Sigmoid colon (tissue), 7 donors: Measurements from ENCODE around the gene CPZ. TPM values are rescaled to one million over a fixed set of nuclear protein-coding genes. Genes with fewer than 3 reads are reported as not detected.

Experiments used
- DNase-seq: peaks from one replicate; pipeline ENCODE4 v3.0.0-alpha.2; 2019
- H3K27ac ChIP-seq, 4 donors: fragments of 200-600 bp; sonication (generic); one replicate each; pipeline ENCODE4 v1.5.1; 2016 to 2019; ENCODE audit warnings: mild to moderate bottlenecking in 1 of 4
- H3K27me3 ChIP-seq, 3 donors: fragments of 200-600 bp; sonication (generic); one replicate each; pipeline ENCODE4 v1.5.1; 2019; ENCODE audit warnings: mild to moderate bottlenecking in 1 of 3
- H3K36me3 ChIP-seq, 4 donors: fragments of 200-600 bp; sonication (generic); one replicate each; pipeline ENCODE4 v1.5.1; 2016 to 2019
- H3K4me1 ChIP-seq, 4 donors: fragments of 200-600 bp; sonication (generic); one replicate each; pipeline ENCODE4 v1.5.1; 2017 to 2019
- H3K4me3 ChIP-seq, 4 donors: fragments of 200-600 bp; sonication (generic); one replicate each; pipeline ENCODE4 v1.5.1; 2017 to 2019; ENCODE audit warnings: mild to moderate bottlenecking in 2 of 4, moderate library complexity in 1 of 4
- H3K9me3 ChIP-seq, 4 donors: fragments of 200-600 bp in 3 of 4; sonication (generic) in 3 of 4; one replicate each; pipeline versions ENCODE4 v1.5.1 to v1.6.1; 2013 to 2019
- CTCF ChIP-seq, 4 experiments: fragments of 450-650 bp in 3 of 4; fragments of 200-600 bp in 1 of 4; IDR thresholded peaks; one replicate each; pipeline ENCODE4 v1.5.1; 2016 to 2019; ENCODE audit warnings: antibody characterized with exemption in 4 of 4, mild to moderate bottlenecking in 3 of 4, moderate library complexity in 2 of 4
- EP300 ChIP-seq, 4 donors: sonication (generic); formaldehyde crosslinking; IDR thresholded peaks; one replicate each; pipeline ENCODE4 v1.6.1; 2017; ENCODE audit warnings: antibody characterized with exemption in 4 of 4
- POLR2A ChIP-seq, 2 donors: fragments of 450-650 bp; IDR thresholded peaks; one replicate each; pipeline ENCODE4 v1.6.1; 2016; ENCODE audit warnings: antibody characterized with exemption in 2 of 2, mild to moderate bottlenecking in 2 of 2, moderate library complexity in 2 of 2
- POLR2AphosphoS5 ChIP-seq, 4 donors: sonication (generic); formaldehyde crosslinking; IDR thresholded peaks; one replicate each; pipeline ENCODE4 v1.6.1; 2017; ENCODE audit warnings: antibody characterized with exemption in 4 of 4
- WGBS, 2 donors: extraction: QIAGEN DNeasy Blood & Tissue Kit; methylation state at CpG; one replicate each; pipeline ENCODE4 v1.1.7; 2013; 5-methylcytosine and 5-hydroxymethylcytosine counted together
- intact Hi-C: fragments of 100-400 bp; cut with DNase I; formaldehyde crosslinking; loops from one replicate; pipeline ENCODE4 v1.15.1; 2023
- polyA plus RNA-seq, 3 donors: library from polyadenylated mRNA; stranded (reverse); fragments of 200-250 nt; gene quantifications; one replicate each; pipeline ENCODE4 v1.2.3, GENCODE V29; 2013
- total RNA-seq, 4 donors: library from RNA; depleted of rRNA; stranded (reverse); fragments of >200 nt; gene quantifications; one replicate each; pipeline ENCODE4 v1.1.0, GENCODE V29; 2016
- donor health status: healthy with polysubstance abuse.
- donor health status: Bipolar disorder and iron deficiency.
- donor health status: healthy.

Gene CPZ
- total and polyA plus RNA-seq, 7 donors = 0.46 to 8.3 (median 1.8) TPM

GRCh38 chr4:8609406-8609805 lies 16.8 kb downstream of the CPZ start:
- TF ChIP-seq EP300 (IDR thresholded peaks at IDR 0.05) (no peak), POLR2A (IDR thresholded peaks at IDR 0.05) (no peak), CTCF (IDR thresholded peaks at IDR 0.05) (no peak), POLR2AphosphoS5 (IDR thresholded peaks at IDR 0.05) (no peak)
- Histone ChIP-seq H3K27me3 (peaks cover 0 to 13% (median 0%) of the 10 kb centered on the region in 3 donors), H3K4me1 (peaks cover 0 to 7% (median 1%) of the 10 kb centered on the region in 4 donors), H3K36me3 (no peaks in the 10 kb centered on the region), H3K4me3 (no peak overlapping the region), H3K9me3 (no peaks in the 10 kb centered on the region), H3K27ac (no peak overlapping the region)
- WGBS, 2 donors = 66 to 82% methylated on average over 6 of the region's 6 CpGs
- intact Hi-C loops = loop anchor here (10.0 kb wide), 2 partner anchors 275 to 305 kb away; no protein-coding TSS in a partner anchor
- DNase-seq = no peak

- DNase-seq = no peak
- H3K36me3 ChIP-seq = no peaks in the 10 kb centered on the region
- intact Hi-C loops = loop anchor here (10.0 kb wide), 2 partner anchors 275 to 305 kb away; no protein-coding TSS in a partner anchor
- WGBS, 2 donors = 43 to 70% methylated on average over 9 of the region's 9 CpGs
- H3K9me3 ChIP-seq = no peaks in the 10 kb centered on the region
- no peak for TF ChIP-seq POLR2A (IDR thresholded peaks at IDR 0.05)
- no peak for TF ChIP-seq EP300 (IDR thresholded peaks at IDR 0.05)
- no peak for TF ChIP-seq CTCF (IDR thresholded peaks at IDR 0.05)
- TF ChIP-seq POLR2AphosphoS5 (IDR thresholded peaks at IDR 0.05) = no peak
- peaks cover 0 to 7% (median 1%) of the 10 kb centered on the region in 4 donors for H3K4me1 ChIP-seq
- H3K27ac ChIP-seq = no peak overlapping the region
- H3K4me3 ChIP-seq = no peak overlapping the region
- H3K27me3 ChIP-seq = peaks cover 0 to 13% (median 0%) of the 10 kb centered on the region in 3 donors
Observed at GRCh38 chr4:8609824-8610350, 17.3 kb downstream of the CPZ start.

GRCh38 chr4:8610858-8611616 lies 18.5 kb downstream of the CPZ start:
- DNase-seq = no peak
- H3K27me3 ChIP-seq = peaks cover 0 to 13% (median 0%) of the 10 kb centered on the region in 3 donors
- H3K27ac ChIP-seq = no peak overlapping the region
- no peaks in the 10 kb centered on the region for H3K36me3 ChIP-seq
- H3K9me3 ChIP-seq = no peaks in the 10 kb centered on the region
- H3K4me3 ChIP-seq = no peak overlapping the region
- TF ChIP-seq EP300 (IDR thresholded peaks at IDR 0.05) (no peak), CTCF (IDR thresholded peaks at IDR 0.05) (no peak), POLR2AphosphoS5 (IDR thresholded peaks at IDR 0.05) (no peak), POLR2A (IDR thresholded peaks at IDR 0.05) (no peak)
- H3K4me1 ChIP-seq = peaks cover 0 to 7% (median 1%) of the 10 kb centered on the region in 4 donors
- WGBS, 2 donors = 59 to 74% methylated on average over 8 of the region's 8 CpGs
- intact Hi-C loops = no loop called here

GRCh38 chr4:8612646-8613045 lies 20.1 kb downstream of the CPZ start:
- intact Hi-C loops = no loop called here
- DNase-seq = no peak
- no peak overlapping the region for H3K27ac ChIP-seq
- H3K9me3 ChIP-seq = no peaks in the 10 kb centered on the region
- H3K4me1 ChIP-seq = peaks cover 0 to 3% (median 1%) of the 10 kb centered on the region in 4 donors
- peaks cover 0 to 5% (median 0%) of the 10 kb centered on the region in 3 donors for H3K27me3 ChIP-seq
- WGBS, 2 donors = 86 to 92% methylated on average over 8 of the region's 8 CpGs
- no peak overlapping the region for H3K4me3 ChIP-seq
- no peaks in the 10 kb centered on the region for H3K36me3 ChIP-seq
- TF ChIP-seq EP300 (IDR thresholded peaks at IDR 0.05) = no peak
- no peak for TF ChIP-seq CTCF (IDR thresholded peaks at IDR 0.05)
- TF ChIP-seq POLR2AphosphoS5 (IDR thresholded peaks at IDR 0.05) = no peak
- no peak for TF ChIP-seq POLR2A (IDR thresholded peaks at IDR 0.05)
